Anterior cingulate cortex (tissue), 58 donors: ENCODE data around the gene DRAP1.

ENCODE experiments used
- DNase-seq, 58 donors: peaks; one replicate each; lab custom pipeline; 2025; lab: John Stamatoyannopoulos, UW

The DRAP1 gene

DNA sequence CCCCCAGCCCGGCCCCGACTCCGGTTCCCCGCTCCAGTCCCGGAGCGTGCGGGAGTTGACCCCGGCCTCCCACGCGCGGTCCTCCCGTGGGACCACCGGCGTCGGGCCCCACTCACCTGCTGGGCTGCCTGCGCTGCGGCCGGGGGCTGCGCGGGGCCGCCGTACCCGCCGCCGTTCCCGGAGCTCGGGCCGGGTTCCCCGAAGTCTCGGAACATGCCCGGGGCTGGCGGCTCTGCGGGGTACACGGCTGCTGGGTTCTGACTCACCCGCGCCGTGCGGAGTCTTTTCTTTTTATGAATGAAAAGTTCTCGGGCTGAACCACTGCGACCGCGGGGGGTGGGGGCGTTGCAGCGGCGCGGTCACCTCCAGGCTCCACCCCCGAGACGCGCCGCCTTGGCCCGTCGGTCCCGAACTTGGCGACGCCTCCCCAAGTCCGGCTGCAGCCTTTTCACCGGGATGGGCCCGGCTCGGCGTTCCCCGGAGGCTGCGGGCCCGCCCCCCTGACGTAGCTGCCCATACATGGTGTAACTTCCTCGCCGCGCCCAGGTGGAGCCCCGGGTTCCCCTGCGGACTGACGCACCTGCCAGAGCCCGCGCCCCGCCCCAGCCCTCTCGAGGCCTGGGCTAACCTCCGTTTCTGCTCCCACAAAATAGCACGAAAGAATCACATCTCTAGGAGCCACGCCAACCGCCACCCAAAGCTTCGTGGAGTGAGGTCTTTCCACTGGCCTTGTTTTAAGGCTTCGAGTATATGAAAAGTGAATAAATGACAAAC, 18.9 kb upstream of the DRAP1 start, which contains the start of gene FOSL1:
TSS of gene FOSL1 (minus strand) at position 264 of the 774 bp plus-strand sequence. CDS start at position 215, 49 bp downstream.
- DNase-seq = peak in 43 of 58 donors; percentile 12 to 89 (median 43)

DNA sequence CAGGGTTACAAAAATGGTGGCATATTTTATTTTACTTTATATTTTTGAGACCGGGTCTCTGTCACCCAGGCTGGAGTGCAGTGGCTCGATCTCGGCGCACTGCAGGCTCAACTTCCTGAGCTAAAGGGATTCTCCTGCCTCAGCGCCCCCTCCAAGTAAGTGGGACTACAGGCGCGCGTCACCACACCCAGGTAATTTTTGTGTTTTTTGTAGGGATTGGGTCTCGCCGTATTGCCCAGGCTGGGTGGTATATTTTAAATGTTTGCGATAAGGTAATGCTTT, 18.4 kb upstream of the DRAP1 start:
- no peak for DNase-seq

DNA sequence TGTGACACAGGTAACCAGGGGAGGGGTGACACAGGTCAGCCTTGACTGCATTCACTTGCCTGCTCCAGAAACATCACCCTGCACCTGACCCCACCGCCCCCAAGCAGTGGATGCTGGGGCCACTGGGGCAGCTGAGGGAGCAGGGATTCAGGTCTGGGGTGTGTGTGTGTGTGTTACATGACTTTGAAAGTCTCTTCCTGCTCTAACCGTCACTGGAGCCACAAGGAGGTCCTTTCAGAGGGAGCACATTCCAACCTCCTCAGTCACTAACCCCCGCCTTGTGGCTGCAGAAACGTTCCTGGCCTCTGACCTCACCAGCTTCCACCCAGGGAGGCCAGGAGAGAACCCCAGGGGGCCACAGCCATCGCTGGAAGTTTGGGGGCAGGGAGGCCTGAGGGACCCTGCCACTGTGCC, 16.2 kb upstream of the DRAP1 start:
- no peak for DNase-seq

DNA sequence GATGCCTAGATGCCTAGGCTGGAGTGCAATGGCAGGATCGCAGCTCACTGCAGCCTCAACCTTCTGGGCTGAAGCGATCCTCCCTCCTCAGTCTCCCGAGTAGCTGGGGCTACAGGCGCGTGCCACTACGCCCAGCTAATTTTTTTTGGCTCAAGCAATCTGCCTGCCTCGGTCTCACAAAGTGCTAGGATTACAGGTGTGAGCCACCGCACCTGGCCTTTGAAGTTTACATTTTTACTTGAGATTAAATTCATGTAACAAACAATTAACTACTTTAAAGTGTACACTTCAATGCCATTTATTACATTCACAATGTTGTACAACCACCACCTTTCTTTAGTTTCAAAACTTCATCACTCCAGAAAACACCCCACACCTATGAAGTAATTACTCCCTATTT, 15.5 kb upstream of the DRAP1 start:
- DNase-seq = no peak

DNA sequence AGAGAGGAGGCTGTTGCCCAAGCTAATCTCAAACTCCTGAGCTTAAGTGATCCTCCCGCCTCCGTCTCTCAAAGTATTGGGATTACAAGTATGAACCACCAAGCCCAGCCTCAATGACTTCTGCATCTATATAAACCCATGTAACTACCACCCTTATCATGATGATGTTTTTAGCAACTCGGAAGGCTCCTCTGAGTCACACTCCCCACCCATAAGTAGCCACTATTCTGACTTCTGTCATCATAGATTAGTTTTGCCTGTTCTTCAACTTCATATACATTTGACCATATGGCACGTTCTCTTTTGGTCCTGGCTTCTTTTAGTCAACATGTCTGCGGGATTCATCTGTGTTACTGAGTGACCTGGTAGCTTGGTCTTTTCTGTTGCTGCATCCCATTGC, 12.6 kb upstream of the DRAP1 start:
- DNase-seq = no peak

DNA sequence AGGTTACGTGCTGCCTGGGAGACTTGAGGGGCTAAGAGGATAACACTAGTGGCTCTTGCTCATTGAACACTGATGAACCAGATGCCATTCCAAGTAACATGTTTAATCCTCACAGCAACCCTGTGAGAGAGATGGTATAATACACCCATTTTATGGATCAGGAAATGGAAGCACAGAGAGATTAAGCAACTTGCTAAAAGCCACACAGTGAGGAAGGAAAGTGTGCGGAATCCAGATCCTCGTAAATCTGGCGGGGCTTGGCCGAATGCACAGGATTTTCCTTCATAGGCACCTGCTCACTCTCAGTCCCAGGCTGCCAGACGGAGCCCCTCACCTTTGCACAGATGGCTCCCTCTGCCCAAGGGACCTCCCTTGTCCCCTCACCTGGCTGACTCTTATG, 11.3 kb upstream of the DRAP1 start:
- DNase-seq = no peak

DNA sequence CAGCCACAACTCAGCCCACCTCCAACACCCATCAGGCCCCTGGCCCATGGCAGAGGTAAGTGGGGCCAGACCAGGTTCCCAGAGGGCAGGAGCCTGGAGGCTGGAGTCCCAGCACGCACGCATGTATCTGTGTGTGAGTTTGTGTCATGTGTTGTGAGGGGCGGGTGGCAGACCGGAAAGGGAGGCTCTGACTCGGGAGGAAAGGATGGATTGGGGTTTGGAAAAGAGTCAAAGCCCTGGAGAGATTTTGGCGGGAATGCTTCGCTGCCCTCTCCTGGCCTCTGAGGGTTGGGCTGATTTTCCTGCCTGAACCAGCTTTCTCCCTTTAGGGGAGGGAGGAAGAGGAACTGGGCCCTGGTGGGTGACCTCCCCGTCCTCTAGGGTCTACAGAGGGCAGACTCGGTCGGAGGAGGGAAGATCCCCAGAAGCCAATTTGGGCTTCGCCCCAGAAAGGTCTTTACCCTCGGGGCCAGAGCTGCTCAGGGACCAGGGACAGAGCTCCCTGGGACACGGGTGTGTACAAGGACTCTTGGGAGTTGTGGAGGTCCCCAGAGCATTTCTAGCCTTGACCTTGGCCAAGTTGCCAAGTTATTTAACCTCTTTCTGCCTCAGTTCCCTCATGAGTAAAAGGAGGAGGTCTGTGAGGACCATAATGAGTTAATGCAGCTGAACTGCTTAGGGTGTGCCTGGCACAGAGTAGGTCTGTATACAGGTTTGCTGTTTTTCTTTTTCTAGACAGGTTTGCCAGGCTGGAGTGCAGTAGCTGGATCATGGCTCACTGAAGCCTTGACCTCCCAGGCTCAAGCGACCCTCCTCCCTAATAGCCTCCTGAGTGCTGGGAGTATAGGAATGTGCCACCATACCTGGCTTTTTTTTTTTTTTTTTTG, 7.3 kb upstream of the DRAP1 start:
- DNase-seq = no peak

DNA sequence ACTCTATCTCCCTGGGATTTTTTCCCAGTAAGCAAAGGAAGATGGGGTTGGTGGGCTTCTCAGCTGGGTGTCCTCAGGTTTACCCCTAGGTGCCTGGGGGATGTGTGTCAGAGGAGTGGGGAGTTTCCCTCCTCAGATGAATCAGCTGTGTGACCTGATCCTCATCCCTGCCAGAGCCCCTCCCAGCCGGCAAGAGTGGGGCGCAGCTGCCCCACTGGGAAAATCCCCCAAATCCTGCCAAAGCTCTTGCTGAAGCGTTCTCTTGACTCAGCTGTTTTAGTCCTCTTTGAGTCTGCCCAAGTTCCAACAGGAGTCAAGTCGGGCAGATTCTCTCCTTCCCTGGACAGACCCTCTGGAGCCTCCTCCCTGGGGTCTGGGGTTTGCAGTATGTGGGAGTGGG, 6.4 kb upstream of the DRAP1 start:
- no peak for DNase-seq

DNA sequence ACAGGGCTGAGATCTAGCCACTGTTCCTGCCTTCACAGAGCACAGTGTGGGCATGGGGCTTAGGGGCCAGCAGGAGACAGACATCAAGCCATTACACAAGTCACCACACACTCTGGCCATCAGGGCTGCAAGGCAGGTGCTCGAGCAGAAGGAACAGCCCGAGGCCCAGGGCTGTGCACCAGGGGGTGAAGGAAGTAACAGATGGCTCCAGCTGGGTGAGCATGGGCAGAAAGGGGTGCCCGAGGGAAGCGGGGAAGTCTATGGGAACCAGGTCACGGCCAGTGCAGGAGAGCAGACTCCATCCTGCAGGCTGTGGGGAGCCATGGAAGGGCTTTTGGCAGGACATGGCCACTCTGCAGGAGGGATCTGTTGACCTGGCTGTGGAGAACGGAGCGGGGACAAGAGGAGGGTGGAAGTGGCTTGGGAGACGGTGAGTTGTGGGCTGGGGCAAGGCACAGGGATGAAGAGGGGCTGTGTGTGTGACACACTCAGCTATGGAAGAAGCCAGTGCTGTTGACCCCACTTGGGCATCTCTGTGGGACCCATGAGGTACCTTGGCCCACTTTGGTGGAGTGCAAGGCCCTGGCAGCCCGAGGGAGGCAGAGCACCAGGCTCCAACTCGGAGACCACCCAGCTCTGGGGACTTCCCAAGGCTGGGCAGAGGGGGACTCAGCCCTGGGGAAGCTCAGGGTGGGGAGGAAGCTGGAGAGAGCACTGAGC, 4.0 kb upstream of the DRAP1 start:
- peak in 1 of 58 donors; percentile 31 for DNase-seq

DNA sequence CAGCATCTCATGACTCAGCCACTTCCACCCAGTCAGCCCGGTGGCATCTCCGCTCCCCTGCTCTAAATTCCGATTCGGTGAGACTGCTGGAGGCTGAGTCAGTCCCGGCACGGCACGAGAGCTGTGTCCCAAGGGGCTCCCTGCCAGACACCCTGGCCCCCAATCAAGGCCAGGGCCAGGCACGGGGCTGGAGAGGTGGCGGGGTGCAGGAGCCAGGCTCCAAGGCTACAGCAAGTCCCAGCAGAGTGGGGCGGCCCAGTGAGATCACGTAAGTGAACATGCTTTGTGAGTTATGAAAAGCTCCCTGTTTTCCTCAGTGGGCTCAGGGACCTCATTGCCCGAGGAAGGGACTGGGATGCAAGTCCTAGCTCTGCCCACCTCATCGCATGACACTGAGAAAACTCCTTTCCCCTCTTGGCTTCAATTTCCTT, 3.4 kb upstream of the DRAP1 start:
- DNase-seq = peak in 17 of 58 donors; percentile 8 to 76 (median 40)

DNA sequence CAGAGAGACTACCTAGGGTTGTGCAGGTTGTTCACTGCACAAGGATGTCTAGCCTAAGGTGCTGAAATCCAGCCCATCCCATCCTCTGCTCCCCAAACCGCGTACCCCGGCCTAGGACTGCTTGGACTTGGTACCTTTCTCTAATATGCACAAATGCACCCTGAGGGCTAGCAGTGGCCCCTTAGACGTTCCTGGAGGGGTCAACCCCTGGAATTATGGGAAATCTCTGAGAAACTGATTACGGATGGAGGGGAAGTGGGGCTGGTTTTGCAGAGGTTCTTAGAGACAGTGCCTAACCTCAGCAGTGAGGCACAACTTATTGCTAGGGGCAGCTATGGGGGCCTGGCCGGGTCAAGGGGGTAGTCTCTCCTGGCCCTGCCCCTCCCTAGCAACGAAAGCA, 2.8 kb upstream of the DRAP1 start:
- no peak for DNase-seq

DNA sequence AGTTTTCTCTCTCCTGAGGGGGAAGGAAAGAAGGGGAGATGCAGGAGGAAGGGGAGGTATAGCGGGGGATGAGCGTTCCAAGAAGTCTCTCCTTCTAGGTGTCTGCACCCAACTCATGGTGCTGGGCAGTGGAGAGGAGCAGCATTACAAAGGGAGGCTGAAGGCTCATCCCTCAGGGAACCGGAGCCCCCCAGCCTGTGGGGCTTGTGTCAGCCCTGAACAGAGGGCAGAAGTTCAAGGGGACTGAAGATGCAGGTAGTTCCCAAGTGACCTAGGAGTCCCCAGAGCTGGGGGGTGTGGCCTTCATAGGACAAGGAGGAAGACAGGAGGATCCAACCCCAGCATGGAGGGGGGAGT, 2.2 kb upstream of the DRAP1 start:
- no peak for DNase-seq

DNA sequence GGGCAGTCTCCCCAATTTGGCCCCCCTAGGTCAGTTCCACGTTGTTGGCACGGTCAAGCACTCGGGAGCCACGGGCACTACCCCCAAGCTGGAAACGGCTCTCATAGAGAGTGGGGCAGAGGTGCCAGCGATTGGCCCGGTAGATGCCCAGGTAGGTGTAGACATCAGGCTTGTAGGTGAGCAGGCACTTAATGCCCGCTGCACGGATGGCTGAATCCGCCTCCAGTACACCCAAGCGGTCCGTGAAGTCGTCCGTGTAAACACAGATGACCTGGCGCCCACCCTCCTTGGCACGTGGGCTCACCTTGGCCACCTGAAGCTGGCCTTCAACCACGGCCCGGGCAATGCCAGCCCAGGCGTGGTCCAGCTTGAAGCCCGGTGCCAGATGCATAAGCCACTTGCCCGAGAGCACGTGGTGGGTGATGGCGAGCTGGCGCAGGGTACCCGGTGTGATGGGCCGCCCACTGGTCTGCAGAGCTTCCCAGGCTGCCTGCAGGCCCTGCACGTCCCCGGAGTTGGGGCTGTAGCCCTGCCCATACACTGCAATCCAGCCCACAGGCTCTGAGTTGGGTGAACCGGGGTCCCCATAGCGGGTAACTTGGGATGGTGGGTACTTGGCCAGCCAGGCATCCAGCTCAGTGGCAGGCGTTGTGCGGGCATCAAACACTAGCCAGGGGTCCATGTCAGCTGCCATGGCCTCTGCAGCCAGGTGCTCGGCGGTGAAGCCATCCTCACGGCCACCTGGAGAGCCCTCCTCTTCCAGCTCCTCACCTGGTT, 1.6 kb upstream of the DRAP1 start:
- DNase-seq = no peak

DNA sequence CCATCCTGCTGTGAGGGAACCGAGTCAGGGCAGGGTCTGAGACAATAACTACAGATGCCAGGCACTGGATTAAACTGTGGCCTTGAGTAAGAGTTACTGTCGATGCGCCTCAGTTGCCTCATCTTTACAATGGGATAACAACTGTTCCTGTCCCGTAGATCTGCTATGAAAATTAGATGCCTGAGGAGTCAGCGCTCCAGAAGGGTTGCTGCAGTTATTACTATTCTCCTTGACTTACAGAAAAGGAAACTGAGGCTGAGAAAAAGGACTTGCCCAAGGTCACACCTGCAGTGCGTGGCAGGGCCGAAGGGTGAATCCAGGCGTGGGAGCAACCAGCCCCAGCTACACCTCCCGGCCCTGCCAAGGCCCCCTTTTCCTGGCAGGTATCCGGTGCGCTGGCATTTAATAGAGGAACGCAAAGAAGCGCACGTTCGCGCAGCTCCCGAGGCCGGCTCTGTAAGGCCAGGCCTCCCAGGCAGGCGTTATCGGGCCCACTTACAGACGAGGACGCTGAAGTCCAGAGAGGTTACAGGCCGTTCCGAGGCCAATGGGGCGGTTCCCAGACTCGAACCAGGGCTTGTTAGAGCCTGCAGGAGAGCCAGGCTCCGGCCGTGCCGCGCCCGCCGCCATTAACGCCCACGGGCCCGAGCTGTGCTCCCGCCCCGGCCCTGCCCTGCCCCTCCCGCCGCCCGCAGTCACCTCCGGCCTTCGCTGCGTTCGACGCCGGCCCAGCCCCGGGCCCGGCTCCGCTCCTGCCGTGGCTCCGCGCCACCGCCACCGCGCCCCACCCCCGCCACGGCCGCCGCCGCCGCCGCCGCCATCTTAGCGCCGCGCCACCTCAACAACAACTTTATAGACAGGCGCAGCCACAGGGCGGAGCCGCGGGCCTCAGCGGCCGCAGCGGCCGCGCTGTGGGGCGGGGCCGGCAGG, 750 bp upstream of the DRAP1 start, which contains the start of gene C11orf68:
TSS of gene C11orf68 (minus strand) at position 852 of the 930 bp plus-strand sequence. CDS start at position 821, 31 bp downstream.
- peak in 1 of 58 donors; percentile 66 for DNase-seq

DNA sequence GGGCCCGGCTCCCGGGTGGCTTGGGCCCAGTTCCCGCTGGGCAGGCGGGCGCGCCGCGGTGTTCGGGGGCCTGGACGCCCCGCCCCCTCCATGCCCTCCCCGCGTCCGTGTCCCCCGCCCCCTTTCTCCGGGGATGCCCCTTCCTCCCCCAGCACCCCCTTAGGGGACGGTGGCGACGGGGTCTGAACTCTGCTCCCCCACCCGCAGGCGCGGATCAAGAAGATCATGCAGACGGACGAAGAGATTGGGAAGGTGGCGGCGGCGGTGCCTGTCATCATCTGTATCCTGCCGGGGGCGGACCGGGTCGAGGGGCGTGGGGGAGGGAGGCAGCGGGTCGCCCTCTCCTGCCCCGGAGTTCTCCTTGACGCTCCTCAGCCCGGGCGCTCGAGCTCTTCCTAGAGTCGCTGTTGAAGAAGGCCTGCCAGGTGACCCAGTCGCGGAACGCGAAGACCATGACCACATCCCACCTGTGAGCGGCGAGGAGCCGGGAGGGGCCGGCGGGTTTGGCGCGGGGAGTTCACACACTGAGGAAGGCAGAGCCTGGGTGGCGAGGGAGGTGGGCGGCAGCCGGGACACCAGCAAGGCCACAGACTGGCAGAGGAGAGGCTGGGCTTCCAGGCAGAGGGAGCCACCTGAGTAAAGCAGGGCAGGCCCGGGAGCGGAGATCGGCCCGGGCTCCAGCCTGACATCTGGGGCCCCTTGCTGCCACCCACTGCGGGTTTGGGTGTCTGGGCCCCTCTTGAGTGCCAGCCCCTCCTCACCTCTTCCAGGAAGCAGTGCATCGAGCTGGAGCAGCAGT, 546 bp downstream of the DRAP1 start:
- DNase-seq = peak in 20 of 58 donors; percentile 18 to 71 (median 48)

DNA sequence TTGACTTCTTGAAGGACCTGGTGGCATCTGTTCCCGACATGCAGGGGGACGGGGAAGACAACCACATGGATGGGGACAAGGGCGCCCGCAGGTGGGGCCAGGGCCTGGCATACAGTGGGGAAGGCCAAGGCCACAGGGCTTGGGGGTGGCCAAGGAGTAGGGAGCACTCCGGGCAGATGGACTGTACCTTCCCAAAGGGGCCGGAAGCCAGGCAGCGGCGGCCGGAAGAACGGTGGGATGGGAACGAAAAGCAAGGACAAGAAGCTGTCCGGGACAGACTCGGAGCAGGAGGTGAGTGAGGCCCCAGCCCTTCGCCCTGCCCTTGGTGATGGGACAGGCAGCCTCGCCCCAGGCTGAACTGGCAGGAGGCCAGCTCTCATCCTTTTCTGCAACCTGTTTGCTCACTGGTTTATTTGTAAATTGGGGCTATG, 1.2 kb downstream of the DRAP1 start:
- DNase-seq = no peak

DNA sequence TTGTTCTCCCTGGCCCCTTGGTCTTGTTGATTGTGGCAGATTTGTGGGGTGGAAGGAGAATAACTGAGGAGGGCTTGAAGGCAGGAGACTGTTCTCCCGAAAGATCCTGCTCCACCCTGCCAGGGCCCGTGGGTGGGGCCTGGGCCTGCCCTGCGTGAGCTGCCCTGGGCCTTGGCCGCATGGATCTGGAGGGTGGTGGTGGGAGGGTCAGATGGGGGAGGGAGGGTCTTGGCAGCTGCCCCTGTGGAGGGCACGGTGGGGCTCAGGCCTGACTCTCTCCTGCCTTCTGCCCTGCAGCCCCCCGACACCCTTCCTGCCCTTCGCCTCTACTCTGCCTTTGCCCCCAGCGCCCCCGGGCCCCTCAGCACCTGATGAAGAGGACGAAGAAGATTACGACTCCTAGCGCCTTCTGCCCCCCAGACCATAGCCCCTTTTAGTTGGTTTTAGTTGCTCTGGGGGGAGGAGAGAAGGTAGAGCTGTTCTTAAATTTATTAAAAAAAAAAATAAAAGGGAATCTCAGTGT, 1.9 kb downstream of the DRAP1 start:
- no peak for DNase-seq

DNA sequence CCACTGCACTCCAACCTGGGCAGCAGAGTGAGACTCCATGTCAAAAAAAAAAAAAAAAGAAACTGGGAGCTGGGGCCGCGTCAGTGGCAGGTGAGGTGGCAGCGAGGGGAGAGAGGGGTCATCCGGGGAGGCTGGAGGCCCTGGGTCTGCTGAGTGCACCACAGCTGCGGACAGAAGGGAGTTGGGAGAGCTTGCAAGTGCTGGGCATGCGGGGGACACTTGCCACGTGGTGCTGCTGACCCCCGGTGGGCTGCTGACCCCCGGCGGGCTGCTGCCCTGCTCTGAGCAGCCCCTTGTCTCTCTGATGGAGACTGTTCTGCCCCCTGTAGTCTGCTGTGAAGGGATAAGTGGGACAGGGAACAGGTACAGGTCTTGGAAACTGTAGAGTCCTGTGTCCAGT, 2.6 kb downstream of the DRAP1 start:
- no peak for DNase-seq
